ENCODE results near the gene CHRDL2.

GRCh38 chr11:74691755-74692154 is 39.5 kb downstream of the CHRDL2 start:
- TF ChIP-seq POLR2AphosphoS5 (IDR thresholded peaks at IDR 0.05; ENCODE audit: low read depth, low read length) (no peak), REST (IDR thresholded peaks at IDR 0.05; ENCODE audit: insufficient read depth in 1 of 2, low read depth in 2 of 2, low read length in 2 of 2) (no peak), TAF1 (IDR thresholded peaks at IDR 0.05; ENCODE audit: borderline replicate concordance, insufficient read depth, low read length) (no peak)

Measured in PFSK-1 (cell line).